ENCODE data around the gene FADS1.

DNA sequence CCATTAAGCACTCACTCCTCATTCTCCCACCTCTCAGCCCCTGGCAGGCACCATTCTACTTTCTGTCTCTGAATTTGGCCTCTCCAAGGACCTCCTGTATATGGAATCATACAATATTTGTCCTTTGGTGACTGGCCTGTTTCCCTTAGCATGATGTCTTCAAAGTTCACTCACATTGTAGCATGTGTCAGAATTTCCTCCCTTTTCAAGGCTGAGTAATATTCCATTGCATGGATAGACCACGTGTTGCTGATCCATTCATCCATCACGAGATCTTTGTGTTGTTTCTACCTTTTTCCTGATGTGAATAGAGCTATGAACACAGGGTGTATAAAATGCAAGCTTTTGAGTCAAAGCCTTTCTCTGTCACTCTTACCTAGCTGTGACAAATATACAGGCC is 22.9 kb upstream of the FADS1 start:
- TF ChIP-seq POLR2A (IDR thresholded peaks at IDR 0.05; ENCODE audit: low read depth, low read length) (no peak), EZH2 (IDR thresholded peaks at IDR 0.05; ENCODE audit: borderline replicate concordance, low read depth, low read length, severe bottlenecking) (no peak)
- TF ChIP-seq, protein P1, sequence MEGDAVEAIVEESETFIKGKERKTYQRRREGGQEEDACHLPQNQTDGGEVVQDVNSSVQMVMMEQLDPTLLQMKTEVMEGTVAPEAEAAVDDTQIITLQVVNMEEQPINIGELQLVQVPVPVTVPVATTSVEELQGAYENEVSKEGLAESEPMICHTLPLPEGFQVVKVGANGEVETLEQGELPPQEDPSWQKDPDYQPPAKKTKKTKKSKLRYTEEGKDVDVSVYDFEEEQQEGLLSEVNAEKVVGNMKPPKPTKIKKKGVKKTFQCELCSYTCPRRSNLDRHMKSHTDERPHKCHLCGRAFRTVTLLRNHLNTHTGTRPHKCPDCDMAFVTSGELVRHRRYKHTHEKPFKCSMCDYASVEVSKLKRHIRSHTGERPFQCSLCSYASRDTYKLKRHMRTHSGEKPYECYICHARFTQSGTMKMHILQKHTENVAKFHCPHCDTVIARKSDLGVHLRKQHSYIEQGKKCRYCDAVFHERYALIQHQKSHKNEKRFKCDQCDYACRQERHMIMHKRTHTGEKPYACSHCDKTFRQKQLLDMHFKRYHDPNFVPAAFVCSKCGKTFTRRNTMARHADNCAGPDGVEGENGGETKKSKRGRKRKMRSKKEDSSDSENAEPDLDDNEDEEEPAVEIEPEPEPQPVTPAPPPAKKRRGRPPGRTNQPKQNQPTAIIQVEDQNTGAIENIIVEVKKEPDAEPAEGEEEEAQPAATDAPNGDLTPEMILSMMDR (IDR thresholded peaks at IDR 0.05; ENCODE audit: extremely low read depth in 1 of 2, insufficient read depth in 1 of 2, low read depth in 1 of 2, low read length in 2 of 2) = no peak

Measured in endothelial cell of umbilical vein (primary cell).